ENCODE results near the gene PIK3R3.

Gene PIK3R3

GRCh38 chr1:46132529-46133180 lies at the start of gene PIK3R3:
TSS of gene PIK3R3 (minus strand) at chr1:46132629. CDS start at chr1:46131952, 677 bp downstream.
- FAIRE-seq, result peak; percentile 98

- no peak for FAIRE-seq
Measured at GRCh38 chr1:46181343-46182260, 49.2 kb upstream of the PIK3R3 start.

GRCh38 chr1:46180082-46180616 lies 47.7 kb upstream of the PIK3R3 start:
- no peak for FAIRE-seq

- peak; percentile 29 for FAIRE-seq
Measured at GRCh38 chr1:46179138-46180081, 47.0 kb upstream of the PIK3R3 start.

- no peak for FAIRE-seq
Measured at GRCh38 chr1:46176211-46176865, 43.9 kb upstream of the PIK3R3 start, which contains the start of gene P3R3URF. TSS of gene P3R3URF (minus strand) at chr1:46176488. CDS start at chr1:46176471, 17 bp downstream.

- no peak for FAIRE-seq
Measured at GRCh38 chr1:46175243-46175642, 42.8 kb upstream of the PIK3R3 start.

- FAIRE-seq, result no peak
Measured at GRCh38 chr1:46174448-46175231, 42.2 kb upstream of the PIK3R3 start, which contains the start of gene TSPAN1. TSS of gene TSPAN1 (plus strand) at chr1:46175087. CDS start at chr1:46181108, 6,021 bp downstream.

GRCh38 chr1:46173361-46173856 lies 41.0 kb upstream of the PIK3R3 start:
- FAIRE-seq, result no peak

- no peak for FAIRE-seq
Measured at GRCh38 chr1:46172321-46172720, 39.9 kb upstream of the PIK3R3 start.

GRCh38 chr1:46171871-46172270 lies 39.4 kb upstream of the PIK3R3 start:
- no peak for FAIRE-seq

GRCh38 chr1:46171351-46171750 lies 38.9 kb upstream of the PIK3R3 start:
- no peak for FAIRE-seq

- FAIRE-seq, result no peak
Measured at GRCh38 chr1:46169811-46170454, 37.5 kb upstream of the PIK3R3 start.

- FAIRE-seq, result no peak
Measured at GRCh38 chr1:46168477-46168876, 36.0 kb upstream of the PIK3R3 start.

GRCh38 chr1:46166521-46167462 lies 34.4 kb upstream of the PIK3R3 start:
- FAIRE-seq, result no peak

GRCh38 chr1:46160212-46160611 lies 27.8 kb upstream of the PIK3R3 start:
- no peak for FAIRE-seq

GRCh38 chr1:46159516-46159915 lies 27.1 kb upstream of the PIK3R3 start:
- FAIRE-seq, result no peak

- FAIRE-seq, result no peak
Measured at GRCh38 chr1:46158312-46159281, 26.2 kb upstream of the PIK3R3 start.

- no peak for FAIRE-seq
Measured at GRCh38 chr1:46157916-46158311, 25.5 kb upstream of the PIK3R3 start.

Data from A204.1 (cell line).